ENCODE results near the gene TEX30. TPM values are rescaled to one million over a fixed set of nuclear protein-coding genes. Genes with fewer than 3 reads are reported as not detected.

Gene TEX30
- total and polyA plus RNA-seq, 9 donors, result 6.4 to 14.7 (median 8.4) TPM

DNA sequence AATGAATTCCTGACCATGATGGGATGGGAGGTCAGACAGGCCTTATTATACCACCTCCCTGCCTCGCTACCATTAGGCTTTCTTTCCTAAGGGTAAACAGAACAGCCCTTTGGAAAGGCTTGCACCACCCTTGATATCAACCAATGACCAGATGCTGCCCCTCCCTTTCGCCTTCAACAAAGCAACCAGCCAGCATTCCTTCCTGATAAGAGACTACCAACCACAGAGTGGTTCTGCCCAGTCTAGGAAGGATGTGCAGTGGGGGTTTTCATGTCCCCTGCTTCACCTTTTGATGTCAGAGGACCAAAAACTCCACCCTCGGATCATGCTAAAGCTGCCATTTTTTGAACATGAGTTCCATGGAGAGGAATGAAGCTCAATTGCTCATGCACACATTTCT is 21.7 kb downstream of the TEX30 start:
- H3K36me3 ChIP-seq, result no peaks in the 10 kb centered on the region
- no peak overlapping the region for H3K27ac ChIP-seq
- no peaks in the 10 kb centered on the region for H3K4me1 ChIP-seq (ENCODE audit: insufficient read depth)
- no peaks in the 10 kb centered on the region for H3K9me3 ChIP-seq
- DNase-seq, result no peak
- TF ChIP-seq EP300 (IDR thresholded peaks at IDR 0.05) (no peak), POLR2A (IDR thresholded peaks at IDR 0.05) (no peak)
- TF ChIP-seq, protein P1, sequence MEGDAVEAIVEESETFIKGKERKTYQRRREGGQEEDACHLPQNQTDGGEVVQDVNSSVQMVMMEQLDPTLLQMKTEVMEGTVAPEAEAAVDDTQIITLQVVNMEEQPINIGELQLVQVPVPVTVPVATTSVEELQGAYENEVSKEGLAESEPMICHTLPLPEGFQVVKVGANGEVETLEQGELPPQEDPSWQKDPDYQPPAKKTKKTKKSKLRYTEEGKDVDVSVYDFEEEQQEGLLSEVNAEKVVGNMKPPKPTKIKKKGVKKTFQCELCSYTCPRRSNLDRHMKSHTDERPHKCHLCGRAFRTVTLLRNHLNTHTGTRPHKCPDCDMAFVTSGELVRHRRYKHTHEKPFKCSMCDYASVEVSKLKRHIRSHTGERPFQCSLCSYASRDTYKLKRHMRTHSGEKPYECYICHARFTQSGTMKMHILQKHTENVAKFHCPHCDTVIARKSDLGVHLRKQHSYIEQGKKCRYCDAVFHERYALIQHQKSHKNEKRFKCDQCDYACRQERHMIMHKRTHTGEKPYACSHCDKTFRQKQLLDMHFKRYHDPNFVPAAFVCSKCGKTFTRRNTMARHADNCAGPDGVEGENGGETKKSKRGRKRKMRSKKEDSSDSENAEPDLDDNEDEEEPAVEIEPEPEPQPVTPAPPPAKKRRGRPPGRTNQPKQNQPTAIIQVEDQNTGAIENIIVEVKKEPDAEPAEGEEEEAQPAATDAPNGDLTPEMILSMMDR (IDR thresholded peaks at IDR 0.05), result no peak
- no peaks in the 10 kb centered on the region for H3K27me3 ChIP-seq
- 85 to 94% (median 90%) methylated on average over 3 of the region's 3 CpGs for WGBS, 3 donors
- H3K4me3 ChIP-seq, result no peak overlapping the region
- intact Hi-C loops (cut with DNase I), result no loop called here

- H3K4me3 ChIP-seq, result no peak overlapping the region
- TF ChIP-seq, protein P1 (IDR thresholded peaks at IDR 0.05), result no peak
- no peak for TF ChIP-seq EP300 (IDR thresholded peaks at IDR 0.05)
- TF ChIP-seq POLR2A (IDR thresholded peaks at IDR 0.05), result no peak
- H3K27ac ChIP-seq, result no peak overlapping the region
- no peaks in the 10 kb centered on the region for H3K4me1 ChIP-seq (ENCODE audit: insufficient read depth)
- intact Hi-C loops (cut with DNase I), result no loop called here
- H3K36me3 ChIP-seq, result no peaks in the 10 kb centered on the region
- no peak for DNase-seq
- H3K9me3 ChIP-seq, result no peaks in the 10 kb centered on the region
- no peaks in the 10 kb centered on the region for H3K27me3 ChIP-seq
Observed at GRCh38 chr13:102742506-102742905, 31.1 kb downstream of the TEX30 start.

- H3K27me3 ChIP-seq, result no peaks in the 10 kb centered on the region
- H3K36me3 ChIP-seq, result no peaks in the 10 kb centered on the region
- TF ChIP-seq POLR2A (IDR thresholded peaks at IDR 0.05) (no peak), EP300 (IDR thresholded peaks at IDR 0.05) (no peak)
- TF ChIP-seq, protein P1 (IDR thresholded peaks at IDR 0.05), result no peak
- no peak for DNase-seq
- WGBS, 3 donors, result 43 to 60% (median 49%) methylated on average over 1 of the region's 1 CpG
- intact Hi-C loops (cut with DNase I), result no loop called here
- H3K9me3 ChIP-seq, result no peaks in the 10 kb centered on the region
- H3K4me3 ChIP-seq, result no peak overlapping the region
- H3K27ac ChIP-seq, result no peak overlapping the region
- no peaks in the 10 kb centered on the region for H3K4me1 ChIP-seq (ENCODE audit: insufficient read depth)
Observed at GRCh38 chr13:102742101-102742500, 31.5 kb downstream of the TEX30 start.

DNA sequence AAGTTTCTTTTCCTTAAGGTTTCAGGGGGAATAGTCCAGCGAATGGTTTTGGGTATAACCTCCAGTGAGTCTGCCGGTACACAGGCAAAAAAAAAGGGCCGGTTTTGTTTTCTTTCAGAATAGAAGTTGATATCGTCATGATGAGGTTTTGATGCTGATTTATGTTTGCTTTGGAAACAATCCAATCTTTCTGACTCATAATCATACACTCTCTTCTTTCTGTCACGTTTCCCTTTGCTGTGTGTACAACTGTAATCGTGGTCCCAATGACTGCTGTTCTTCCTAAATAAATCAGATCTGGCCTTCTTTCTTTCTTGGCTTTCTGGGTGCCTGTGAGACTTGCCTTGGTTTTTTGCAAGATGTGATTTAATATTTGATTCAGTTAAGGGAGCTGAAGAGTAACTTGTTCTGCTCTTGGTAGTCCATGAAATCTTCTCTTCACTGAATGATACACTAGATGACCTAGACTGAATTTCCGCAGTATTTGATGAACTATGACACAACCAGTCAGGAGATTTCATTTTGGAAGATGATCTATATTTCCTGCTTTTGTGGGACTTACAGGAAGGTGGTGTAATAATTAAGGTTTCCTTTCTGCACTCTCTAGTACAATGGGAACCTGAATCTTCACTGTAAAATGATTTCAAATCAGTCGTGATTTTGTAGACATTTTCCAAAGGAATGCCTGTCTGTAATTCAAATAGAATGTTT is 43.9 kb downstream of the TEX30 start:
- Histone ChIP-seq H3K4me3 (no peak overlapping the region), H3K27ac (no peak overlapping the region), H3K4me1 (ENCODE audit: insufficient read depth) (no peaks in the 10 kb centered on the region), H3K9me3 (no peaks in the 10 kb centered on the region), H3K27me3 (no peaks in the 10 kb centered on the region), H3K36me3 (no peaks in the 10 kb centered on the region)
- TF ChIP-seq POLR2A (IDR thresholded peaks at IDR 0.05), result no peak
- TF ChIP-seq EP300 (IDR thresholded peaks at IDR 0.05), result no peak
- TF ChIP-seq, protein P1 (IDR thresholded peaks at IDR 0.05), result no peak
- 41 to 50% (median 44%) methylated on average over 8 of the region's 8 CpGs for WGBS, 3 donors
- intact Hi-C loops (cut with DNase I), result no loop called here
- DNase-seq, result no peak
